ENCODE measurements around the gene CEACAM3.
"Not testable (repeated sequence)": the region's sequence is repeated elsewhere in the genome, so short reads cannot be mapped to it uniquely, and the experiment has no call there.

CEACAM3 gene

DNA sequence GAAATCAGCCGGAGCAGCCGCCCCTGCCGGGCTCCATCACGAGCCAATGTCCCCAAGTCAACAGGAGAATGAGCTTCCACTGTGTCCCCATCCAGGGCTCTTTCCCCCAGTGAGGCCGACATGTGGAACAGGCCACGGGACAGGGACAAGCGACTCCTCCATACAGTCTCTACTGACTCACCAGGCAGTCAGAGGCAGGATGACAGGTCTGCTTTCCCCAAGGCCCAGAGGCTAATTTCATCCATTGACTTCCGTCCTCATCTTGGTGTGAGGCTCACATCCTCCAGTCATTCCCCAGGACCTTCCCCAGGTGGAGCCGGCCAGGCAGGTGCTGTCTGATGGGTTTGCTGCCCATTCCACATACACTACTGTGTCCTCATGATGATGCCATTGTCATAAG, 37.5 kb upstream of the CEACAM3 start:
- no peak overlapping the region for H3K4me3 ChIP-seq (ENCODE audit: low read length)
- TF ChIP-seq, protein P1, sequence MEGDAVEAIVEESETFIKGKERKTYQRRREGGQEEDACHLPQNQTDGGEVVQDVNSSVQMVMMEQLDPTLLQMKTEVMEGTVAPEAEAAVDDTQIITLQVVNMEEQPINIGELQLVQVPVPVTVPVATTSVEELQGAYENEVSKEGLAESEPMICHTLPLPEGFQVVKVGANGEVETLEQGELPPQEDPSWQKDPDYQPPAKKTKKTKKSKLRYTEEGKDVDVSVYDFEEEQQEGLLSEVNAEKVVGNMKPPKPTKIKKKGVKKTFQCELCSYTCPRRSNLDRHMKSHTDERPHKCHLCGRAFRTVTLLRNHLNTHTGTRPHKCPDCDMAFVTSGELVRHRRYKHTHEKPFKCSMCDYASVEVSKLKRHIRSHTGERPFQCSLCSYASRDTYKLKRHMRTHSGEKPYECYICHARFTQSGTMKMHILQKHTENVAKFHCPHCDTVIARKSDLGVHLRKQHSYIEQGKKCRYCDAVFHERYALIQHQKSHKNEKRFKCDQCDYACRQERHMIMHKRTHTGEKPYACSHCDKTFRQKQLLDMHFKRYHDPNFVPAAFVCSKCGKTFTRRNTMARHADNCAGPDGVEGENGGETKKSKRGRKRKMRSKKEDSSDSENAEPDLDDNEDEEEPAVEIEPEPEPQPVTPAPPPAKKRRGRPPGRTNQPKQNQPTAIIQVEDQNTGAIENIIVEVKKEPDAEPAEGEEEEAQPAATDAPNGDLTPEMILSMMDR (IDR thresholded peaks at IDR 0.05; ENCODE audit: insufficient read depth, low read depth, low read length, missing control alignments) = no peak
- DNase-seq (ENCODE audit: low read depth) = peak; percentile 73

DNA sequence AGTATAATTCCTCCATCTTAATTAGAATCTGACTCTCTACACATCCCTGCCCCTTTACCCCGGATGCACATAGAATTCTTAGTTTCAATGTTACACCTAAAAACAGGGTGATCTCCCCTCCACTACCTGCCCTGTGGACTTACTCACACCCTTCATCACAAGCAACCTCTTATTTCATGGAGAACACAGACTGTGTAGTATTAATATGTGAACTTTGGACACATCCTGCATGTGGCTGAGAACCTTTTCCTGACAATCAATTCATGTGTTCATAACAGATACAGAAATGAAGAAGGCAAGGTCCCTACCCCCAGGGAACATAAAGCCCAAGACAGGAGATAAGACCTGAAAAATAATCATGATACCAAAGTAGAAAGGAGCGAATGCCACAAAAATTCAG, 29.3 kb upstream of the CEACAM3 start:
- TF ChIP-seq, protein P1 (IDR thresholded peaks at IDR 0.05; ENCODE audit: insufficient read depth, low read depth, low read length, missing control alignments) = no peak
- no peak for DNase-seq (ENCODE audit: low read depth)
- no peak overlapping the region for H3K4me3 ChIP-seq (ENCODE audit: low read length)

DNA sequence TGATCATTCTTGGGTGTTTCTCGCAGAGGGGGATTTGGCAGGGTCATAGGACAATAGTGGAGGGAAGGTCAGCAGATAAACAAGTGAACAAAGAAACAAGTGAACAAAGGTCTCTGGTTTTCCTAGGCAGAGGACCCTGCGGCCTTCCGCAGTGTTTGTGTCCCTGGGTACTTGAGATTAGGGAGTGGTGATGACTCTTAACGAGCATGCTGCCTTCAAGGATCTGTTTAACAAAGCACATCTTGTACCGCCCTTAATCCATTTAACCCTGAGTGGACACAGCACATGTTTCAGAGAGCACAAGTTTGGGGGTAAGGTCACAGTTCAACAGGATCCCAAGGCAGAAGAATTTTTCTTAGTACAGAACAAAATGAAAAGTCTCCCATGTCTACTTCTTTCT, 28.3 kb upstream of the CEACAM3 start:
- H3K4me3 ChIP-seq (ENCODE audit: low read length); DNase-seq (ENCODE audit: low read depth): not testable (repeated sequence)

DNA sequence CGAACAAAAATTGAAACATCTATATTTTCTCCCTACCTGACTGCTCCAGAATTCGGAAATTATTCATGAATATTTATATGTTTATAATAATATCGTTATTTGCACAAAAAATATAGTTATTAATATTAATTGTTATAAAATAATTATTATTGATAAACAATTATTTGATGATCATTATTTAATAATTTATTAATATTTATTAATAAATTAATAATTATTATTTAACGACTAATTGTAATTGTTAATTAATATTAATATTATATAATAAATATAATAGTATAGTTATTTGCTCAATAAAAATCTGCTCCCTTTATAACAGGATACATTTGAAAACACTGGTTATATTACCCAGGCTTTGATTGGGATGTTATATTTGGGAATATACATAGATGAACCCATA, 26.8 kb upstream of the CEACAM3 start:
- no peak for DNase-seq (ENCODE audit: low read depth)
- no peak overlapping the region for H3K4me3 ChIP-seq (ENCODE audit: low read length)
- TF ChIP-seq, protein P1 (IDR thresholded peaks at IDR 0.05; ENCODE audit: insufficient read depth, low read depth, low read length, missing control alignments) = no peak

DNA sequence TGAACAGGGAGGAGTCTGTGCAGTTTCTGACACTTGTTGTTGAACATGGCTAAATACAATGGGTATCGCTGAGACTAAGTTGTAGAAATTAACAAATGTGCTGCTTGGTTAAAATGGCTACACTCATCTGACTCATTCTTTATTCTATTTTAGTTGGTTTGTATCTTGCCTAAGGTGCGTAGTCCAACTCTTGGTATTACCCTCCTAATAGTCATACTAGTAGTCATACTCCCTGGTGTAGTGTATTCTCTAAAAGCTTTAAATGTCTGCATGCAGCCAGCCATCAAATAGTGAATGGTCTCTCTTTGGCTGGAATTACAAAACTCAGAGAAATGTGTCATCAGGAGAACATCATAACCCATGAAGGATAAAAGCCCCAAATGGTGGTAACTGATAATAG, 25.0 kb upstream of the CEACAM3 start:
- TF ChIP-seq, protein P1 (IDR thresholded peaks at IDR 0.05; ENCODE audit: insufficient read depth, low read depth, low read length, missing control alignments) = no peak
- H3K4me3 ChIP-seq (ENCODE audit: low read length) = no peak overlapping the region
- DNase-seq (ENCODE audit: low read depth) = peak; percentile 54

DNA sequence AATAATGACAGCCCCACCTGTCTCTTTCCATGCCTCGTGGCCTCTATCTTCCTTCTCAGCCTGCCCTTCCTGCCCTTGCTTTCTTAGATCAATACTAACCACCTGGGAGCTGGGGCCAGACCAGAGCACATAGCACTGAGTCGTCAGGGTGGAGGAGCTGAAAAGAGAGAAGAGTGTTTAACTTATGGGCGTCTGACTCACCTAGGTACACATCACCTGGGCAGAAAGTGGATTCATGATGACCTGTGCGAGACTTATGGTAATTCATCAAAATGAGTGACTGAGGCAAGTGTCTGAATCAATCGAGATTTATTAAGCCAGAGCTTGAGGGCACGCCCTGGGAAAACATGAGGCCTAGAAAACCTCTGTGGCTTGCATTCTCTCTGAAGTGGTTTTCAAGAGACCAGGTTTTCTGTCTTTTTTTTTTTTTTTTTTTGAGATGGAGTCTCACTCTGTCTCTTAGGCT, 21.8 kb upstream of the CEACAM3 start:
- TF ChIP-seq, protein P1 (IDR thresholded peaks at IDR 0.05; ENCODE audit: insufficient read depth, low read depth, low read length, missing control alignments) = no peak
- no peak overlapping the region for H3K4me3 ChIP-seq (ENCODE audit: low read length)
- DNase-seq (ENCODE audit: low read depth) = peak; percentile 96

DNA sequence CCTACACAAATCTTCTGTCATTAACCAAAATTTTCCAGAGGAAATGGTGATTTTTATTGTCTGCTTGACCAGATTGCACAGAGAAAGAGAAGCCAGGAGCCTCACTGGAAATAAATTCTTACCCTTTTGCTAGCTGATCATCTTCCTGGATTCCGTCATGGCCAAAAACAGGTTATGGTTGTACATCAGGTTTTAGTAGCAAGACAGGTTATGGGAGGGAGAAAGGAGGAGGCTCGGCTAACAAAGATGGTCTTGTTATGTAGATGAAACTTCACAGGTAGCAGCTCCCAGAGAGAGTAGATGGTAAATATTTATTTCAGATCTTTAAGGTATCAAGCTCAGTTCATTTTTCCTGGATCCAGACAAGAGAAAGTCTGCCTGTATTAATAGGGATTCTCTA, 19.7 kb upstream of the CEACAM3 start:
- no peak overlapping the region for H3K4me3 ChIP-seq (ENCODE audit: low read length)
- peak; percentile 82 for DNase-seq (ENCODE audit: low read depth)
- TF ChIP-seq, protein P1 (IDR thresholded peaks at IDR 0.05; ENCODE audit: insufficient read depth, low read depth, low read length, missing control alignments) = no peak
